Right renal pelvis (tissue), 4 donors: ENCODE data around the gene SLC39A9. TPM values are rescaled to one million over a fixed set of nuclear protein-coding genes. Genes with fewer than 3 reads are reported as not detected.
"Not testable (repeated sequence)": the region's sequence is repeated elsewhere in the genome, so short reads cannot be mapped to it uniquely, and the experiment has no call there.

Experiments
- DNase-seq, 4 donors: peaks; one replicate each; pipeline ENCODE4 v3.0.0-alpha.2; 2013; ENCODE audit warnings: low read depth in 4 of 4, low spot score in 3 of 4, missing footprints in 1 of 4
- polyA plus RNA-seq, 4 donors: library from polyadenylated mRNA; unstranded; fragments of 120-200 nt; gene quantifications; one replicate each; pipeline ENCODE4 v1.2.1, GENCODE V29; 2013; ENCODE audit not compliant: insufficient read length in 4 of 4

The SLC39A9 gene
- polyA plus RNA-seq, 4 donors = 79.0 to 89.3 (median 86.3) TPM

GRCh38 chr14:69416087-69416486, 17.6 kb downstream of the SLC39A9 start:
- not testable (repeated sequence) for DNase-seq

GRCh38 chr14:69423279-69423678, 24.8 kb downstream of the SLC39A9 start:
- no peak for DNase-seq

GRCh38 chr14:69424149-69424923, 25.8 kb downstream of the SLC39A9 start:
- no peak for DNase-seq

- no peak for DNase-seq
These were observed 29.1 kb downstream of the SLC39A9 start for GRCh38 chr14:69427596-69427995.

GRCh38 chr14:69428289-69428998, 30.0 kb downstream of the SLC39A9 start:
- no peak for DNase-seq

- DNase-seq = no peak
These were observed 31.2 kb downstream of the SLC39A9 start for GRCh38 chr14:69429643-69430042.

- no peak for DNase-seq
These were observed 31.9 kb downstream of the SLC39A9 start for GRCh38 chr14:69430306-69430939.

GRCh38 chr14:69432364-69432763, 33.9 kb downstream of the SLC39A9 start:
- no peak for DNase-seq

GRCh38 chr14:69439521-69440270, 41.2 kb downstream of the SLC39A9 start:
- no peak for DNase-seq

- DNase-seq = no peak
These were observed 43.5 kb downstream of the SLC39A9 start for GRCh38 chr14:69441948-69442347.

GRCh38 chr14:69443296-69443805, 44.9 kb downstream of the SLC39A9 start:
- no peak for DNase-seq

GRCh38 chr14:69449216-69449615, 50.7 kb downstream of the SLC39A9 start:
- DNase-seq = no peak

GRCh38 chr14:69451941-69452340, 53.4 kb downstream of the SLC39A9 start:
- no peak for DNase-seq

GRCh38 chr14:69458350-69458749, 59.9 kb downstream of the SLC39A9 start:
- DNase-seq = no peak

- no peak for DNase-seq
These were observed 60.6 kb downstream of the SLC39A9 start for GRCh38 chr14:69459122-69459521.

GRCh38 chr14:69460093-69460701, 61.7 kb downstream of the SLC39A9 start:
- DNase-seq = peak; percentile 48 to 66 (median 61)

- DNase-seq = no peak
These were observed 65.9 kb downstream of the SLC39A9 start for GRCh38 chr14:69464379-69464778.

GRCh38 chr14:69464829-69465228, 66.3 kb downstream of the SLC39A9 start:
- no peak for DNase-seq

- no peak for DNase-seq
These were observed 70.5 kb downstream of the SLC39A9 start for GRCh38 chr14:69468949-69469348.

GRCh38 chr14:69471436-69471835, 72.9 kb downstream of the SLC39A9 start:
- DNase-seq = no peak
